Measurements from ENCODE around the gene SYK. TPM values are rescaled to one million over a fixed set of nuclear protein-coding genes. Genes with fewer than 3 reads are reported as not detected.
"Not testable (repeated sequence)": the region's sequence is repeated elsewhere in the genome, so short reads cannot be mapped to it uniquely, and the experiment has no call there.

SYK gene
- polyA plus RNA-seq, 3 donors: 28.9 to 33.3 (median 31.1) TPM

- no peak for DNase-seq (ENCODE audit: low read depth in 3 of 3, low spot score in 2 of 3)
Measured at GRCh38 chr9:90872835-90873294, 71.2 kb downstream of the SYK start.

- no peak for DNase-seq (ENCODE audit: low read depth in 3 of 3, low spot score in 2 of 3)
Measured at GRCh38 chr9:90873422-90873821, 71.8 kb downstream of the SYK start.

GRCh38 chr9:90874194-90874593 is 72.6 kb downstream of the SYK start:
- no peak for DNase-seq (ENCODE audit: low read depth in 3 of 3, low spot score in 2 of 3)

GRCh38 chr9:90878562-90878961 is 76.9 kb downstream of the SYK start:
- no peak for DNase-seq (ENCODE audit: low read depth in 3 of 3, low spot score in 2 of 3)

- no peak for DNase-seq (ENCODE audit: low read depth in 3 of 3, low spot score in 2 of 3)
Measured at GRCh38 chr9:90880066-90880465, 78.4 kb downstream of the SYK start.

GRCh38 chr9:90880669-90881068 is 79.0 kb downstream of the SYK start:
- no peak for DNase-seq (ENCODE audit: low read depth in 3 of 3, low spot score in 2 of 3)

- DNase-seq (ENCODE audit: low read depth in 3 of 3, low spot score in 2 of 3): no peak
Measured at GRCh38 chr9:90881648-90882047, 80.0 kb downstream of the SYK start.

- no peak for DNase-seq (ENCODE audit: low read depth in 3 of 3, low spot score in 2 of 3)
Measured at GRCh38 chr9:90882991-90883600, 81.5 kb downstream of the SYK start.

- DNase-seq (ENCODE audit: low read depth in 3 of 3, low spot score in 2 of 3): no peak
Measured at GRCh38 chr9:90883661-90884060, 82.0 kb downstream of the SYK start.

- DNase-seq (ENCODE audit: low read depth in 3 of 3, low spot score in 2 of 3): no peak
Measured at GRCh38 chr9:90884178-90884577, 82.6 kb downstream of the SYK start.

GRCh38 chr9:90886868-90887267 is 85.2 kb downstream of the SYK start:
- not testable (repeated sequence) for DNase-seq (ENCODE audit: low read depth in 3 of 3, low spot score in 2 of 3)

GRCh38 chr9:90888941-90889340 is 87.3 kb downstream of the SYK start:
- no peak for DNase-seq (ENCODE audit: low read depth in 3 of 3, low spot score in 2 of 3)

GRCh38 chr9:90890146-90890810 is 88.7 kb downstream of the SYK start:
- DNase-seq (ENCODE audit: low read depth in 3 of 3, low spot score in 2 of 3): no peak

GRCh38 chr9:90891308-90892040 is 89.9 kb downstream of the SYK start:
- DNase-seq (ENCODE audit: low read depth in 3 of 3, low spot score in 2 of 3): no peak

GRCh38 chr9:90892918-90893317 is 91.3 kb downstream of the SYK start:
- DNase-seq (ENCODE audit: low read depth in 3 of 3, low spot score in 2 of 3): no peak

- no peak for DNase-seq (ENCODE audit: low read depth in 3 of 3, low spot score in 2 of 3)
Measured at GRCh38 chr9:90893706-90894105, 92.1 kb downstream of the SYK start.

- no peak for DNase-seq (ENCODE audit: low read depth in 3 of 3, low spot score in 2 of 3)
Measured at GRCh38 chr9:90894986-90895687, 93.5 kb downstream of the SYK start.

GRCh38 chr9:90895786-90896185 is 94.2 kb downstream of the SYK start:
- DNase-seq (ENCODE audit: low read depth in 3 of 3, low spot score in 2 of 3): no peak

- no peak for DNase-seq (ENCODE audit: low read depth in 3 of 3, low spot score in 2 of 3)
Measured at GRCh38 chr9:90896231-90896630, 94.6 kb downstream of the SYK start.

GRCh38 chr9:90898228-90898627 is 96.6 kb downstream of the SYK start:
- no peak for DNase-seq (ENCODE audit: low read depth in 3 of 3, low spot score in 2 of 3)

- no peak for DNase-seq (ENCODE audit: low read depth in 3 of 3, low spot score in 2 of 3)
Measured at GRCh38 chr9:90899287-90899686, 97.7 kb downstream of the SYK start.

All from right renal cortex interstitium (tissue), 3 donors.